HG03097 (cell line): ENCODE measurements around the gene ZNF35.

ENCODE experiments used
- ATAC-seq: cut with Tn5 transposase; IDR thresholded peaks from one replicate; pipeline ENCODE4 v1.9.1; 2021; ENCODE audit not compliant: unreplicated experiment, low FRiP score

The ZNF35 gene

DNA sequence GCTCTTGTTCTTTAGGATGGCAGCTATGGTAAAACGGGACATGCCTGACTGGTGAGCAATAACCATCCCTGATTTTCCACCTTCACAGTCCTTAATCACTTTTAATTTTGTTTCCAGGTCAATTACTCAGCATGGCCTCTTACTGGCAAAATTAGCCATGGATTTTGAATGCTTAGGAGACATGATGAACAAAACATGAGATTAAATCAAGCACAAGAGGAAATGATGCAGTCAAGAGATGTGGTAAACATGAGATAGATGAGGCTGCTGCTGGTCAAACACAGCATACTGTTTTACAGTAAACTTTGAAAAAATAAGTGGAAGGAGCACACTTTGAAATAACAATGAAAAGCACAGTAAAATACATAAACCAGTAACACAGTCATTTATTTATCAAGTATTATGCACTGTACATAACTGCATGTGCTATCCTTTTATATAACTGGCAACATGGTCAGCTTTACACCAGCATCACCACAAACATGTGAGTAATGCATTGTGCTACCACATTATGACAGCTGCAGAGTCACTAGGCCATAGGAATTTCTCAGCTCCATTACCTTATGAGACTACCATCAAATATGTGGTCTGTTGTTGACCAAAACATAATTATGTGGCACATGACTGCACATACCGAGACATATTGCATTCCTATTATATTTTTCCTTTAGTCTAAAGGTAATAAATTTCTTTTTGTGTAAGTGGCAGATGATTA is 33.8 kb downstream of the ZNF35 start:
- no peak for ATAC-seq

DNA sequence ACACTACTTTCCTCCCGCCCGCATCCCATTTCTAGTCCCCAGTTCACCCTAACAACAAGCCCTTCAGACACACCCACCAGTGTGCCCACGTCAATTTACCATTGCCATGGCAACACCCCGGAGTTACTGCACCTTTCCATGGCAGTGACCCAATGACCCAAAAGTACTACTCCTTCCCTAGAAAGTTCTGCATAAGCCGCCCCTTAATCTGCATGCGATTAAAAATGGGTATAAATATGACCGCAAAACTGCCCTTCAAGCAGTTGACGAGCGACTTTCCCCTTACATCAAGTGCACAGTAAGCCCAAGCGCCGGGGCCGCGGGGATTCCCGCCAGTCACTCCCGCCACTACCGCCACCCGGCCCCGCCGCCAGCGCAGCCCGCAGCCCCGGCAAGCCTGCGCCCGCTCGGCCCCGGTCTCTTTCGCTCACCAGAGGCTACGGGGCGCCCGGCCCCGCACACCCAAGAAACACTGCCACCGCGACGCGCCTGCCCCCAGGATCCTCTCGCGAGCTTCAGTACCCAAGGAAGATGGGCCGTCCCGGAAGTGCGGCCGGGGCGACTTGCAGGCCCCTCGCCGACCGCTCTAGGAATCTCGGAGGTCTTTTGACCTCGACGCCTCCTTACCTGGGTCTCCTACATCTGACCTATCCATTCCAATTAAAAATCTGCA is 36.7 kb downstream of the ZNF35 start:
- no peak for ATAC-seq

DNA sequence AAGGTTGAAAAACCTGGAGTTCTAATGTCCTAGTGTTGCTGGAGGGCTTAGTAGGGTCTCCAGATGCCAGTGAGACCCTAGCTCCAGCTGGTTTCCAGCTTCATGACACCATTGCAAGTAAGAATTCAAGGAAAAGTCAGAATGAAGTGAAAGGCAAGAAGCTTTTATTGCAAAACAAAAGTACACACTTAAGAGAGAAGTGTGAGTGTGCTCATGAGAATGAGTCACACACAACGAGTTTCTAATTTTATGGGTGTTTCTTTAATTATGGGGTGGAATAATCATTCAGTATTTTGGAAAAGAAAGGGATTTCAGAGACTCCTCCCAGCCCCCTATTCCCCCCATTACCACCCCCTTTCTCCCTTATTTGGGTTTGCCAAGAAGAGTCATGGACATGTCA is 39.4 kb downstream of the ZNF35 start:
- ATAC-seq: no peak
